IMR-90 (cell line): Measurements from ENCODE around the gene CUTA. TPM values are rescaled to one million over a fixed set of nuclear protein-coding genes. Genes with fewer than 3 reads are reported as not detected.

Source experiments
- ATAC-seq: fragments of 200-7000 bp; cut with Tn5 transposase; 2 replicates; pipeline ENCODE4 v1.9.1; 2020; ENCODE audit warnings: low read depth, mild to moderate bottlenecking, moderate library complexity
- BruUV-seq: library from RNA; stranded (reverse); fragments of 400-500 nt; replicated peaks from 2 replicates; lab custom pipeline; 2021; lab: Mats Ljungman, UMichigan
- CTCF ChIA-PET: fragments of 300-600 bp; formaldehyde crosslinking; extraction: SDS; loops from one replicate; lab custom pipeline; 2021; ENCODE audit warnings: antibody characterized with exemption; lab: Yijun Ruan, JAX
- POLR2A ChIA-PET: fragments of 300-600 bp; sonication (Branson Sonifier 250); formaldehyde crosslinking; loops from one replicate; lab custom pipeline; 2022; ENCODE audit warnings: antibody characterized with exemption; ENCODE audit not compliant: unreplicated experiment; lab: Charles Lee
- DNase-seq: peaks from one replicate; pipeline ENCODE4 v3.0.0; 2013
- H2AFZ ChIP-seq: replicated peaks from 2 replicates; pipeline ENCODE3; 2013; ENCODE audit warnings: low read length, mild to moderate bottlenecking; ENCODE audit not compliant: poor library complexity
- H2AK5ac ChIP-seq: 2 replicates; pipeline ENCODE4 v1.6.1; 2013; ENCODE audit warnings: low read depth, low read length, inconsistent platforms
- H2AK9ac ChIP-seq: replicated peaks from 2 replicates; pipeline ENCODE3; 2013; ENCODE audit warnings: mild to moderate bottlenecking, low read depth, low read length, moderate library complexity; ENCODE audit not compliant: poor library complexity
- H2BK120ac ChIP-seq: 2 replicates; pipeline ENCODE4 v1.6.1; 2013; ENCODE audit warnings: low read depth, low read length, inconsistent platforms
- H2BK15ac ChIP-seq: 3 replicates; pipeline ENCODE4 v1.6.1; 2013; ENCODE audit warnings: low read depth, low read length, inconsistent platforms
- H2BK20ac ChIP-seq: 2 replicates; pipeline ENCODE4 v1.6.1; 2013; ENCODE audit warnings: low read depth, mild to moderate bottlenecking, inconsistent platforms, low read length, moderate library complexity
- H2BK5ac ChIP-seq: 2 replicates; pipeline ENCODE4 v1.6.1; 2013; ENCODE audit warnings: mild to moderate bottlenecking, low read depth, low read length, inconsistent platforms; ENCODE audit not compliant: poor library complexity, severe bottlenecking
- H3K14ac ChIP-seq: replicated peaks from 2 replicates; pipeline ENCODE4 v1.6.1; 2013; ENCODE audit warnings: low read depth, low read length, inconsistent platforms
- H3K18ac ChIP-seq: 2 replicates; pipeline ENCODE4 v1.6.1; 2013; ENCODE audit warnings: low read depth, low read length, control low read depth
- H3K23ac ChIP-seq: 2 replicates; pipeline ENCODE4 v1.6.1; 2013; ENCODE audit warnings: low read depth, low read length, inconsistent platforms
- H3K27ac ChIP-seq: 2 replicates; pipeline ENCODE4 v1.5.1; 2013; ENCODE audit warnings: mild to moderate bottlenecking, control low read depth, low read length; ENCODE audit not compliant: insufficient read depth
- H3K27me3 ChIP-seq: 2 replicates; pipeline ENCODE4 v1.6.1; 2013; ENCODE audit warnings: low read length; ENCODE audit not compliant: control insufficient read depth, insufficient read depth
- H3K36me3 ChIP-seq: 2 replicates; pipeline ENCODE4 v1.6.1; 2013; ENCODE audit warnings: low read length, mixed read lengths; ENCODE audit not compliant: control insufficient read depth, insufficient read depth
- H3K4ac ChIP-seq: 2 replicates; pipeline ENCODE4 v1.6.1; 2013; ENCODE audit warnings: low read depth, low read length, inconsistent platforms
- H3K4me1 ChIP-seq: 2 replicates; pipeline ENCODE4 v1.6.1; 2013; ENCODE audit warnings: low read length, mixed read lengths; ENCODE audit not compliant: control insufficient read depth, insufficient read depth
- H3K4me2 ChIP-seq: 2 replicates; pipeline ENCODE4 v1.6.1; 2013; ENCODE audit warnings: low read depth, mild to moderate bottlenecking, control low read depth, low read length, moderate library complexity
- H3K4me3 ChIP-seq: 2 replicates; pipeline ENCODE4 v1.5.1; 2013; ENCODE audit warnings: low read depth, mild to moderate bottlenecking, control low read depth, low read length, moderate library complexity; ENCODE audit not compliant: insufficient read depth
- H3K56ac ChIP-seq: 2 replicates; pipeline ENCODE4 v1.6.1; 2013; ENCODE audit warnings: low read length, inconsistent platforms; ENCODE audit not compliant: insufficient read depth; ENCODE audit errors: extremely low read depth
- H3K79me1 ChIP-seq, 2 experiments: 2 replicates each; pipeline ENCODE4 v1.6.1; 2013; ENCODE audit warnings: low read length in 2 of 2, inconsistent platforms in 1 of 2, low read depth in 1 of 2
- H3K9ac ChIP-seq: 2 replicates; pipeline ENCODE4 v1.6.1; 2013; ENCODE audit warnings: low read depth, low read length, control low read depth
- H3K9me1 ChIP-seq: 2 replicates; pipeline ENCODE4 v1.6.1; 2013; ENCODE audit warnings: low read length, inconsistent platforms; ENCODE audit not compliant: insufficient read depth
- H3K9me3 ChIP-seq: 2 replicates; pipeline ENCODE4 v1.6.1; 2013; ENCODE audit warnings: low read length; ENCODE audit not compliant: control insufficient read depth, insufficient read depth
- H4K20me1 ChIP-seq: 2 replicates; pipeline ENCODE4 v1.6.1; 2013; ENCODE audit warnings: low read length, inconsistent platforms; ENCODE audit not compliant: insufficient read depth
- H4K5ac ChIP-seq: 2 replicates; pipeline ENCODE4 v1.6.1; 2013; ENCODE audit warnings: mild to moderate bottlenecking, low read depth, low read length, control low read depth
- H4K8ac ChIP-seq, 2 experiments: 2 replicates each; pipeline ENCODE4 v1.6.1; 2013; ENCODE audit warnings: low read depth in 2 of 2, low read length in 2 of 2, control low read depth in 1 of 2, inconsistent platforms in 1 of 2
- H4K91ac ChIP-seq: 2 replicates; pipeline ENCODE4 v1.6.1; 2013; ENCODE audit warnings: low read depth, low read length, inconsistent platforms; ENCODE audit not compliant: insufficient read depth
- MAZ ChIP-seq: IDR thresholded peaks from 2 replicates; pipeline ENCODE4 v1.6.1; 2012; ENCODE audit warnings: low read depth, mild to moderate bottlenecking, low read length, improper control_type of control experiment, moderate library complexity, borderline replicate concordance
- MXI1 ChIP-seq: IDR thresholded peaks from 2 replicates; pipeline ENCODE4 v1.6.1; 2012; ENCODE audit warnings: low read depth, mild to moderate bottlenecking, low read length, moderate library complexity, borderline replicate concordance
- RFX5 ChIP-seq: IDR thresholded peaks from 2 replicates; pipeline ENCODE4 v1.8.0; 2012; ENCODE audit warnings: low read depth, mild to moderate bottlenecking, low read length, moderate library complexity
- SMC3 ChIP-seq: fragments of 150-350 bp; IDR thresholded peaks from 2 replicates; pipeline ENCODE4 v1.6.1; 2016; ENCODE audit warnings: low read depth, mild to moderate bottlenecking, antibody characterized with exemption, low read length, moderate library complexity
- WGBS, 2 experiments: methylation state at CpG; one replicate each; pipeline versions ENCODE4 v1.1.5 to v1.1.7; 2013; ENCODE audit warnings: missing lambda C conversion rate in 2 of 2; ENCODE audit not compliant: insufficient read length in 1 of 2; ENCODE audit errors: extremely low coverage in 2 of 2; 5-methylcytosine and 5-hydroxymethylcytosine counted together
- dilution Hi-C: fragments of 300-500 bp; cut with HindIII; formaldehyde crosslinking; loops from one replicate; pipeline ENCODE4 v1.14.3; 2018; ENCODE audit warnings: low sequenced_read_pairs; ENCODE audit not compliant: unreplicated experiment
- in situ Hi-C: fragments of 300-500 bp; cut with MboI; formaldehyde crosslinking; loops from 3 replicates; pipeline ENCODE4 v1.14.3; 2019; ENCODE audit warnings: low sequenced_read_pairs, inconsistent platforms, mixed read lengths
- intact Hi-C: fragments of 100-400 bp; cut with micrococcal nuclease; formaldehyde crosslinking; loops from 2 replicates; pipeline ENCODE4 v1.10.0; 2022
- polyA plus RNA-seq, 3 experiments: library from polyadenylated mRNA; depleted of rRNA; stranded (reverse); fragments of >200 nt; gene quantifications; 2 replicates each; pipeline ENCODE4 v1.2.3, GENCODE V29; 2012; ENCODE audit warnings: low replicate concordance in 1 of 3
- total RNA-seq: library from RNA; depleted of rRNA; stranded (reverse); fragments of >200 nt; gene quantifications from 2 replicates; pipeline ENCODE4 v1.2.3, GENCODE V29; 2012

CUTA gene
- total and polyA plus RNA-seq, 2 of the 4 experiments (the other 2 are of a cell fraction): 136 to 427 TPM

GRCh38 chr6:33406126-33406525 lies 11.8 kb downstream of the CUTA start:
- Histone ChIP-seq H2BK20ac (no peak overlapping the region), H2BK15ac (no peak overlapping the region), H3K27ac (no peak overlapping the region), H4K91ac (no peak overlapping the region), H3K27me3 (no peaks in the 10 kb centered on the region), H4K5ac (no peak overlapping the region), H2BK120ac (no peak overlapping the region), H3K4me3 (no peak overlapping the region), H2AK9ac (no peak overlapping the region), H2BK5ac (no peak overlapping the region), H3K14ac (no peak overlapping the region), H3K4me1 (no peaks in the 10 kb centered on the region), H3K18ac (no peak overlapping the region), H3K9me1 (no peaks in the 10 kb centered on the region), H2AFZ (no peak overlapping the region), H4K8ac (no peak overlapping the region), H2AK5ac (no peak overlapping the region), H3K4ac (no peak overlapping the region), H3K4me2 (no peak overlapping the region), H3K79me1 (peaks cover 14 to 38% of the 10 kb centered on the region in 2 experiments; a peak in 3 of 4 replicates), H3K9me3 (no peaks in the 10 kb centered on the region), H3K56ac (no peak overlapping the region), H3K23ac (no peak overlapping the region), H4K20me1 (no peaks in the 10 kb centered on the region; the same call in 1 of the 2 replicates), H3K9ac (no peak overlapping the region), H3K36me3 (peaks cover 21% of the 10 kb centered on the region)
- in situ Hi-C loops: no loop called here
- no peak for DNase-seq
- TF ChIP-seq MAZ (no peak), SMC3 (no peak), RFX5 (no peak), MXI1 (no peak)
- ChIA-PET POLR2A (no interaction called here), CTCF (no interaction called here)
- 89% methylated on average over 5 of the region's 17 CpGs; no CpG with 5 or more reads in 1 of the 2 experiments for WGBS, 2 experiments
- dilution Hi-C loops: no loop called here
- no peak for ATAC-seq
- no TSS peak for BruUV-seq
- intact Hi-C loops: no loop called here
